HK-2 (cell line): ENCODE measurements around the gene SGMS1.
"Not testable (repeated sequence)": the region's sequence is repeated elsewhere in the genome, so short reads cannot be mapped to it uniquely, and the experiment has no call there.

Experiments used
- DNase-seq: peaks from one replicate; pipeline ENCODE4 v3.0.0-alpha.2; 2018; ENCODE audit not compliant: unreplicated experiment

The SGMS1 gene

DNA sequence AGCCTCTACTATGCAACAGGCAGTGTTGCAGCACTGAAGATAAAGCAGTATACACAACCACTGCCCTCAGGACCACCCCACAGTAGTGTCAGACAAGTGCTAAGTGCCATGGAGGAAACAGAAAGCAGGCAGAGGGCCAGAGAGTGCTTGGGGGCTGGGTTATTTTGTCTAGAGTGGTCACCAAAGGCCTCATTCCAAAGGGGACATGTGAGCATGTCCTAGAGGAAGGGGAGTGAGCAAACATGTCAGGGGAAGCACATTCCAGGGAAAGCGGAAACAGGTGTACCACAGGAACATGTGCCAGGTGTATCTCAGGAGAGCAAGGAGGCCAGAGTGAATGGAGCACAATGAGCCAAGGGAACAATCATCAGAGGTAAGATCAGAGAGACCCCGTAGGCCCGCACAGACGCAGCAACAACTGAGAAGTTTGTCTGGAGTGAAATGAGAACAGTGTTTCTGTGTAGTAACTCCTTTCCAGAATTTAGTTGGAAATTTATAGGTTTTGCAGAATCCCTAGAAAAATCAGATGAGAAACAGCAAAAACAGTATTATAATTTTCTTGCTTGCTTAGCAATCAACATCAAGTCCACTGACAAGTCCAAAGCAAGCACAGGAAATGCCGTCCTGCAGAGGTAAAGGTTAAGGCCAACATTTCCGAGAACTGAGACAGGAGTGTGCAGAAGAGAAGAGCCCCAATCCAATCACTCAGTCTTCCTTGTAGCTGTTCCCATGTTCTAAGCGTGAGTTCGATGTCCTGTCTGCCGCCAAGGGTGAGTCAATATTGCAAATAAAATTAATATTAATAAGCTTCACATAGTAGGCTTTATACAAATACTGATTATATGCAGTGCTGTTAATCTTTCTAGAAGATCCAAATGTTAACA lies 67.3 kb downstream of the SGMS1 start:
- no peak for DNase-seq

- no peak for DNase-seq
These were observed 68.7 kb downstream of the SGMS1 start for GRCh38 chr10:50554995-50555568.

- no peak for DNase-seq
These were observed 69.3 kb downstream of the SGMS1 start for GRCh38 chr10:50554376-50554994.

- no peak for DNase-seq
These were observed 70.8 kb downstream of the SGMS1 start for GRCh38 chr10:50552771-50553535.

DNA sequence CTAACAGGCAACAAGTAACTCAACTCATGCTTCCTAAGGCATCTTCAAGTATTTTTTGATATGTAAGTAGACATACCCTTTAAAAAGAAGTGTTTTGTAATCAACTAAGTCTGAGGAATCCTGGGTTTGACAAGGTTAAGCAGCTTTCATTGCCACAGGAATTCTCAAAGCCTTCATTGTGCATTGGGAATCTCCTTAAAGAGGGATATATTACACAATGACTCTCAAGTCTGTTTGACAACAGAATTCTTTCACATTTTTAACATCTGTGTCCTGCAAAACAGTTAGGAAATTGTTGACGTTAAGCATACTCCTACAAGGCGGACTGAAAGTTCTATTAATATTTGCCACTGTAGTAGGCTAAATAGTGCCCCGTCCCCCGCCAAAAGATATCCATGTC lies 71.4 kb downstream of the SGMS1 start:
- DNase-seq: no peak

DNA sequence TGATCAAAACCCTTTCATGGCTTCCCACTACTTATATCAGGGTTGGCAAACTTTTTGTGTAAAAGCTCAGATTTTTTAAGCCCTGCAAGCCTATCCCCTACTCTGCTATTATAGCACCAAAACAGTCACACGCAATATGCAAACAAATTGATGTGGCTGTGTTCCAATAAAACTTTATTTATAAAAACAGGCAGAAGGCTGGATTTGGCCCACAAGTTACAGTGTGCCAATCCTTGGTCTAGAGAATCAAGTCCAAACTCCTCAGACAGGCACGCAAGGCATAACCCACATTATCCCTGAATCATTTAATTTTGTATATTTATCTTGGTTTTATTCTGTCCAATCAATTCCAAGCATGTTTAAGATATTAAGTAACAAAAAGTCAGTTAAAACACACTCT lies 71.9 kb downstream of the SGMS1 start:
- no peak for DNase-seq

DNA sequence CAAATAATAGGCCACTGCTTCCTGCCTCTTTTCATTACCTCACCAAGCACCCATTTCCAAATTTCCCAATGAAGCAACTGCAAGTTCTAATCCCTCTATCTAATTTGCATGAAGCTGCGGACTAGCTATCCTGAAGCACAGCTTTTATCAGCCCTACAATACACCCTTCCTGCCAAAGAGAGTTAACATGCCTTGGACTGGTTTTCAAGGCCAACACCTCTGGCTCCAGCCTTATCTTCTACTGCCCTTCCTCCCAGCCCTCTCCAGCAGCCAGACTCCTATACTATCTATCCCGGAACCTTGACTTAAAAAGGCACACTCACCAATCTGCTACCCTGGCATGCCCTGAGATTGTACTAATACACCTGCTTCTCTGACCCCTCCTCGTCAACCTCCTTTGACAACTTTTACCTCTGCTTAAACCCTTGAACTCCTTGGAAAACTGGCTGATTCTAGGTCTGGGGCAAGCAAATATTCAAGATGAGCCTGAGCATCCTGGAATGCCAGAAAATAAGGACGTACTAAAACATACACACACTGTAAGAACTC lies 73.4 kb downstream of the SGMS1 start:
- DNase-seq: no peak

DNA sequence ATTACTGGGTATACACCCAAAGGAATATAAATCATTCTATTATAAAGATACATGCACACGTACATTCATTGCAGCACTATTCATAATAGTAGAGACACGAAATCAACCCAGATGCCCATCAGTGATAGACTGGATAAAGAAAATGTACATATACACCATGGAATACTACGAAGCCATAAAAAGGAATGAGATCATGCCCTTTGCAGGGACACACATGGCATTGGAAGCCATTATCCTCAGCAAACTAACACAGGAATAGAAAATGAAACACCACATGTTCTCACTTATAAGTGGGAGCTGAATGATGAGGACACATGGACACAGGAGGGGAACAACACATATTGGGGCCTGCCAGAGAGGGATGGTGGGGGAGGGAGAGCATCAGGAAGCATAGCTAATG lies 74.6 kb downstream of the SGMS1 start:
- DNase-seq: not testable (repeated sequence)

DNA sequence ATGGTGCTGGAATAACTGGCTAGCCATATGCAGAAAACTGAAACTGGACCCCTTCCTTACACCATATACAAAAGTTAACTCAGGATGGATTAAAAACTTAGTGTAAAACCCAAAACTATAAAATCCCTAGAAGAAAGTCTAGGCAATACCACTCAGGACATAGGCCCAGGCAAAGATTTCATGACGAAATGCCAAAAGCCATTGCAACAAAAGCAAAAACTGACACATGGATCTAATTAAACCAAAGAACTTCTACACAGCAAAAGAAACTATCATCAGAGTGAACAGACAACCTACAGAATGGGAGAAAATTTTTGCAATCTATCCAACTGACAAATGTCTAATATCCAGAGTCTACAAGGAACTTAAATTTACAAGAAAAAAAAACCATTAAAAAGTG lies 75.3 kb downstream of the SGMS1 start:
- DNase-seq: not testable (repeated sequence)

- DNase-seq: not testable (repeated sequence)
These were observed 77.5 kb downstream of the SGMS1 start for GRCh38 chr10:50546287-50546686.

GRCh38 chr10:50545846-50546245 lies 77.9 kb downstream of the SGMS1 start:
- no peak for DNase-seq

DNA sequence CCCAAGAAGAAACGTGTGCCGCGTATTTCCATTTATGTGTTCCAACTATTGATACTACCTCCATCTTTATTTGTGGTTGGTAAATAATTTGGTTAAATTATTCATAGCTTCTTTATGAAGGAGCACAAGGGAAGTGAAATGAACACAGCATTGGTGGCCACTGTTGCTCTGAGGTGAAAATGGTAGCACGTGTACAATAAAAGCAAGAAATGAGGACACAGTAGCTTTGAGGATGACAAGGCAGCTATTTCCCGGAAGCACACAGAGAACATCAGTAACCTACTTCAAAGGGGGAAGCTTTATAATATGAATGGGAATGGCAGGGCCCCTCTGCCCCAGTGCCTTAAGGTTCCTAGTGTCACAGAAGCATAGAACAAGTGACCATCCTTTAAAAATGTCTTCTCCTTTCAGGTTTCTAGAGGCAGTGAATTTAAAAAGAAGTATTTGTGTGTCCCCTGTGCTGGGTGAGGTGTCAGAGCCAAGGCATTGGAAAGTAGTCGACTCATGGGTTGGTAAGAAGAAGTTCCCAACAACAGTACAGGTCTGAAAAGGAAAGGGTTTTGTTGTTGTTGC lies 78.8 kb downstream of the SGMS1 start:
- no peak for DNase-seq

DNA sequence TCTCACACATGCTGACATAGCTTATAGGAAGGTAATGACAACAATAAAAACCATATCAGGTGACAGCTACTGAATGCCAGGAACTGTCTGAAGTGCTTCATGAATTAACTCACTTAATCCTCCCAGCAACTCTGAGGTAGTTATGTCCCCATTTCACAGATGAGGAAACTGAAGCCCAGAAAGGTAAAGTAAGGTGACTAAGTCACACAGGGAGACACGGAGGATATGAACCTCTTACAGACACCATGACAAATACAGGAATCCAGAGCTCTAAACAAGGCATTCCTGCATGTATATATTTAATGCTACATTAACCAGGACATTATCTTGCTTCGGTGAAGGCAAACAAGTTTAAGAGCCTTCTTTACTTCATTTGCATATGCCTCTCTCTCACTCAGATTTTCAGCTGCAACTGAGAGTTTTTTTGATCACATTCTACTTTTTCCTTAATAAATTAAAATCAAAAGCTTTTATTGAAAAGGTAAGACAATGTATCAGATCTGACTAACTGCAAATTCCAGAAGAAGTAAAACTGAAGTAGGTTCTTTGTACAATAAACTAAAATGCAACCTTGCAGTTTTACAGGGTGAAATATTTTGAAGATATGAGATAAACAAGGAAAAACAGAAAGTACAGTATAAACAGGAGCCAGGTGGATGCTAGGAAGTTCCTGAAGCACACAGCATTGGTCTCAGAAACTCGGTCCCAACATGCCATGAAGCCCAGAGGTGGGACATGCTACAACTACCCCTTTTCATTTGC lies 79.5 kb downstream of the SGMS1 start:
- DNase-seq: no peak

DNA sequence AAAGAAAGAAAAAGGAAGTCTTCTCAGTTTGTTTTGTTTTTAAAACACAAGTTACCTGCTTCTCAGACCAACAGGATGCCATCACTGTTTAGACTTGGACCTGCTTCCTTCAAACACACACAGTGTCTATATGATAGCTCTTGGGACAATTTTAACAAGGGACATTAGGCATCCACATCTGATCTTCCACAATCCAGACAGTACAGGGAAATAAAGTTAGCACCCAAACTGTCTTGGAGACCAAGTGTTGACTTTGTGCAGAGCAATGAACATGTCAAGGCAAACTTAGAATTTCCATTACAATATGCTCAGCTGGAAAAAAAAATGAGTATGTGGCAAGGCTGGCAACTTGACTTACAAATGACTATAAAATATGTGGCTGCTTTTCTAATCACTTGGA lies 80.9 kb downstream of the SGMS1 start:
- no peak for DNase-seq

DNA sequence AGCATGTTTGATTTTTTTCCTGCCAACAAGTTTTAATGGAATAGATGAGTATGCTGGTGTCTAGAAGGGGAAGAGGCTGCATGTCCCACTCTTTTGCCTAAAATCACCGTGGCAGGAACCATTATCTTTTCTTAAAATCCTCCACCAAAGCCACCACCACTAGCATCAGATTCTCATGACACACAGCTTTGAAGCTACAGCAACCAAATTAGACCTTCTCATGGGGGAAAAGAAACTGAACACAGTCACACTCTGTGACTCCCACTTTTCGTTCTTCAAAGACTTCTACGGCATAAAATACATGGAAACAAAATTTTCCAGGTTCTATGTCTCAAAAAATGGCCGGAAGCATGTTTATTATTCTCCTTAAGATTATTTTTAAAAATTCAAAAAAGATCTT lies 81.8 kb downstream of the SGMS1 start:
- no peak for DNase-seq

DNA sequence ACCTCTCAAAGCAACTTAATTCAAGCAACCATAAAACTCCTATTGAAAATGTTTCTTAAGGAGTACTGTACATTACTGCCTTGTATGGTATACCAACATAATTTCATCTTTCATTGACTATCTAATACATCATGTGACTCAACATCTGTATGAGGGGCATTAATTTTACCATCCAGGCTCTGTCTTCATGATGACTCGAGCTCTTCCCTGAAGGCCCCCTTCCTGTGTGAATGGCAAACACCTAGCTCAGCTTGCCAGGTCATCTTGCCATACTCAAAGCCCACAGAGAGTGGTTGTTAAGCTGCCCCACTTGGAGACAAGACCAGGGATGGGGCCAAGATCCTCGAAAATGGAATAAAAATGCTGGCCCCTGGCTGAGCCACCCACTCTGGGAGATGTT lies 82.4 kb downstream of the SGMS1 start:
- DNase-seq: no peak

DNA sequence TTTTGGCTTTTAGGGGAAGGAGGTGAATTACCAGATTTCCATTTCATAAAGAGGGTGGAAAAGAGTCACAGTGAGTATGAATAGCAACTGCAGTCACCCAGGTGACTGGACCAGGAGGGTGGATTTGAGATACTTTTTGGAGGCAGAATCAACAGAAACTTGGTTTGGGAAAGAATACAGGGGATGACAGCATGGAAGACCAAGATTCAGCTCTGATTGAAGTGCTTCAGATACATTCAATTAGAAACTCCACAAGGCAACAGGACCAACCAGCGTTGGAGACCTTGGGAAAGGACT lies 83.0 kb downstream of the SGMS1 start:
- DNase-seq: no peak

DNA sequence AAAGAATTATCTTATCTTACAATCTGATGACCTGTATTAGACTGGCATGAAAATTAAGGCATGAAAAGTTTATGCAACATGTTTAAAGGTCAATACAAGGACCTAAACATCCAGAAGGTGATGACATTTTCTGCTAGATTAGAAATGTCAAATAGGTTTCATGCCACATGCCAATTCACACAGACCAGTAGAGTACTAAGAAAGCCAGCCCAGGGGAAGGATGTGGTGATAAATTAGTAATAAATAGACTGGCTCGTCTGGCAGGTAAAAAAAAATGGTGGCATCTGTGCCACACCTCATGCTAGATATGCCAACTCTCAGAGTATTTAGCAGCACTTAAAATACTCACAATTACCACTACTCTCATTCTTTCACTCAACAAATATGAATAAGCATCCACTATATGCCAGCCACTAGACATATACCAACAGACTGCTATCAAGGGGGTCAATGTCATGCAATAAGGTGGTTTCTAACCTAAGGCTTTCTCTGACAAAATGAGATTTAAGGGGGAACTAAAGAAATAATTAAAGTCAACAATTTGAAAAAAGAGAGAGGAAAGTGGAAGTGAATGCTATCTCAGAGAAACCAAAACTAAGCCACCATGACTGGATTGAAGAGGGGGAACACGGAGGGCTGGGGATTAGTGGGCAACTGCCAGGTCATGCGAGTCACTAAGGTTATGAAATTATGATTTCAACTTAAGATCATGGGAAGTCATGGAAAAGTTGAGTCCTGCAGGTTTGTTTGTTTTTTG lies 83.5 kb downstream of the SGMS1 start:
- no peak for DNase-seq

- DNase-seq: no peak
These were observed 85.0 kb downstream of the SGMS1 start for GRCh38 chr10:50538555-50539398.
